ENCODE data around the gene AGO4.
"Not testable (repeated sequence)": the region's sequence is repeated elsewhere in the genome, so short reads cannot be mapped to it uniquely, and the experiment has no call there.

GRCh38 chr1:35869245-35869950 is 61.6 kb downstream of the AGO4 start:
- not testable (repeated sequence) for TF ChIP-seq POLR2AphosphoS5 (IDR thresholded peaks at IDR 0.05; ENCODE audit: borderline replicate concordance, low read depth, low read length); EZH2 (IDR thresholded peaks at IDR 0.05)
